Measurements from ENCODE around the gene CCDC172. TPM values are rescaled to one million over a fixed set of nuclear protein-coding genes. Genes with fewer than 3 reads are reported as not detected.

CCDC172 gene
- total and polyA plus RNA-seq, 4 donors: not detected

DNA sequence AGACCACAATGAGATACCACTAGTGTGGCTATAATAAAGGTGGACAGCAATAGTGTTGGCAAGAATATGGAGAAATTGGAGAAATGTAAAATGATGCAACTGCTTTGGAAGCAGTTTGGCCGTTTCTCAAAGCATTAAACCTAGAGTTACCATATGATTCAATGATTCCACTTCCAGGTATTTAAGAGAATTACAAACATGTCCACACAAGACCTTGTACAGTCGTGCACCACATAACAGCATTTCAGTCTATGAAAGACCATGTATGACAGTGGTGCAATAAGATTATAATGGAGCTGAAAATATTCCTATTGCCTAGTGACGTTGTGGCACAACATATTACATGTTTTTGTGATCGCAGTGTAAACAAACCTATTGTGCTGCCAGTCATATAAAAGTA lies 29.6 kb downstream of the CCDC172 start:
- H3K4me1 ChIP-seq (ENCODE audit: control insufficient read depth in 5 of 5, insufficient read depth in 5 of 5, low read length in 5 of 5): no peaks in the 10 kb centered on the region
- TF ChIP-seq, protein P1, sequence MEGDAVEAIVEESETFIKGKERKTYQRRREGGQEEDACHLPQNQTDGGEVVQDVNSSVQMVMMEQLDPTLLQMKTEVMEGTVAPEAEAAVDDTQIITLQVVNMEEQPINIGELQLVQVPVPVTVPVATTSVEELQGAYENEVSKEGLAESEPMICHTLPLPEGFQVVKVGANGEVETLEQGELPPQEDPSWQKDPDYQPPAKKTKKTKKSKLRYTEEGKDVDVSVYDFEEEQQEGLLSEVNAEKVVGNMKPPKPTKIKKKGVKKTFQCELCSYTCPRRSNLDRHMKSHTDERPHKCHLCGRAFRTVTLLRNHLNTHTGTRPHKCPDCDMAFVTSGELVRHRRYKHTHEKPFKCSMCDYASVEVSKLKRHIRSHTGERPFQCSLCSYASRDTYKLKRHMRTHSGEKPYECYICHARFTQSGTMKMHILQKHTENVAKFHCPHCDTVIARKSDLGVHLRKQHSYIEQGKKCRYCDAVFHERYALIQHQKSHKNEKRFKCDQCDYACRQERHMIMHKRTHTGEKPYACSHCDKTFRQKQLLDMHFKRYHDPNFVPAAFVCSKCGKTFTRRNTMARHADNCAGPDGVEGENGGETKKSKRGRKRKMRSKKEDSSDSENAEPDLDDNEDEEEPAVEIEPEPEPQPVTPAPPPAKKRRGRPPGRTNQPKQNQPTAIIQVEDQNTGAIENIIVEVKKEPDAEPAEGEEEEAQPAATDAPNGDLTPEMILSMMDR (IDR thresholded peaks at IDR 0.05; ENCODE audit: control extremely low read depth, extremely low read depth): no peak
- H3K27me3 ChIP-seq (ENCODE audit: control insufficient read depth in 3 of 3, insufficient read depth in 3 of 3, low read length in 2 of 3): no peaks in the 10 kb centered on the region
- no peak overlapping the region for H3K27ac ChIP-seq (ENCODE audit: low read depth in 1 of 2, low read length in 1 of 2)
- ATAC-seq (ENCODE audit: insufficient read depth, low FRiP score): no peak
- H3K9ac ChIP-seq (ENCODE audit: insufficient read depth in 1 of 2, low read length in 2 of 2): no peak overlapping the region
- H3K36me3 ChIP-seq (ENCODE audit: control insufficient read depth in 4 of 4, insufficient read depth in 4 of 4, low read length in 4 of 4): no peaks in the 10 kb centered on the region
- peaks cover 0 to 2% (median 0%) of the 10 kb centered on the region in 4 donors for H3K9me3 ChIP-seq (ENCODE audit: control insufficient read depth in 4 of 4, insufficient read depth in 3 of 4, low read length in 3 of 4)
- DNase-seq: no peak
- H3K4me3 ChIP-seq: no peak overlapping the region
- 78 to 81% methylated on average over 4 of the region's 4 CpGs for WGBS, 2 donors

GRCh38 chr10:116355341-116355740 lies 31.1 kb downstream of the CCDC172 start:
- WGBS, 2 donors: 89 to 90% methylated on average over 2 of the region's 2 CpGs
- TF ChIP-seq, protein P1 (IDR thresholded peaks at IDR 0.05; ENCODE audit: control extremely low read depth, extremely low read depth): no peak
- Histone ChIP-seq H3K27ac (ENCODE audit: low read depth in 1 of 2, low read length in 1 of 2) (no peak overlapping the region), H3K36me3 (ENCODE audit: control insufficient read depth in 4 of 4, insufficient read depth in 4 of 4, low read length in 4 of 4) (no peaks in the 10 kb centered on the region), H3K9ac (ENCODE audit: insufficient read depth in 1 of 2, low read length in 2 of 2) (no peak overlapping the region), H3K4me1 (ENCODE audit: control insufficient read depth in 5 of 5, insufficient read depth in 5 of 5, low read length in 5 of 5) (no peaks in the 10 kb centered on the region), H3K4me3 (no peak overlapping the region), H3K9me3 (ENCODE audit: control insufficient read depth in 4 of 4, insufficient read depth in 3 of 4, low read length in 3 of 4) (peaks cover 0 to 2% (median 0%) of the 10 kb centered on the region in 4 donors), H3K27me3 (ENCODE audit: control insufficient read depth in 3 of 3, insufficient read depth in 3 of 3, low read length in 2 of 3) (no peaks in the 10 kb centered on the region)
- ATAC-seq (ENCODE audit: insufficient read depth, low FRiP score) (no peak), DNase-seq (no peak)

GRCh38 chr10:116356833-116357232 lies 32.6 kb downstream of the CCDC172 start:
- Histone ChIP-seq H3K4me3 (no peak overlapping the region), H3K4me1 (ENCODE audit: control insufficient read depth in 5 of 5, insufficient read depth in 5 of 5, low read length in 5 of 5) (no peaks in the 10 kb centered on the region), H3K27ac (ENCODE audit: low read depth in 1 of 2, low read length in 1 of 2) (no peak overlapping the region), H3K9me3 (ENCODE audit: control insufficient read depth in 4 of 4, insufficient read depth in 3 of 4, low read length in 3 of 4) (peaks cover 0 to 2% (median 0%) of the 10 kb centered on the region in 4 donors), H3K27me3 (ENCODE audit: control insufficient read depth in 3 of 3, insufficient read depth in 3 of 3, low read length in 2 of 3) (no peaks in the 10 kb centered on the region), H3K36me3 (ENCODE audit: control insufficient read depth in 4 of 4, insufficient read depth in 4 of 4, low read length in 4 of 4) (no peaks in the 10 kb centered on the region), H3K9ac (ENCODE audit: insufficient read depth in 1 of 2, low read length in 2 of 2) (no peak overlapping the region)
- 88 to 93% methylated on average over 4 of the region's 4 CpGs for WGBS, 2 donors
- TF ChIP-seq, protein P1 (IDR thresholded peaks at IDR 0.05; ENCODE audit: control extremely low read depth, extremely low read depth): no peak
- DNase-seq (no peak), ATAC-seq (ENCODE audit: insufficient read depth, low FRiP score) (no peak)

DNA sequence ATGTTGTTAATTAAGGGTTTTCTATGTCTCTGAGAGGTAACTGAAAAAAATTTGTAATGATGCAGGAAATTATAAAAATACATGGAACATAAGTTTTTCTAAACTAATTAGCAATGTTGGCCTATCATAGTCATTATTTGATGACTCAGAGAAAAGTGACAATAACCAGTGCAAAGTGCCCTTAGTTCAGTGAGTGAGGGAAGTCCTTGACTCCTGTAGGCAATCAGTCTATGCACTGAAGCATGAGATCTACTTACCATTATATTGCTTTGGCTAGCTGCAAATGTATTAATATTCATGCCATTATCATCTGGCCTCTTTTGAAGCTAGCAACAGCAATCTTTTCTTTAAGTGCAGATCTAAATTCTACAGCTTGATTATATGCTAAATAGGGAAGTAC lies 40.6 kb downstream of the CCDC172 start:
- Histone ChIP-seq H3K4me1 (ENCODE audit: control insufficient read depth in 5 of 5, insufficient read depth in 5 of 5, low read length in 5 of 5) (no peaks in the 10 kb centered on the region), H3K9ac (ENCODE audit: insufficient read depth in 1 of 2, low read length in 2 of 2) (no peak overlapping the region), H3K27me3 (ENCODE audit: control insufficient read depth in 3 of 3, insufficient read depth in 3 of 3, low read length in 2 of 3) (no peaks in the 10 kb centered on the region), H3K27ac (ENCODE audit: low read depth in 1 of 2, low read length in 1 of 2) (no peak overlapping the region), H3K4me3 (no peak overlapping the region), H3K9me3 (ENCODE audit: control insufficient read depth in 4 of 4, insufficient read depth in 3 of 4, low read length in 3 of 4) (no peaks in the 10 kb centered on the region), H3K36me3 (ENCODE audit: control insufficient read depth in 4 of 4, insufficient read depth in 4 of 4, low read length in 4 of 4) (no peaks in the 10 kb centered on the region)
- DNase-seq (no peak), ATAC-seq (ENCODE audit: insufficient read depth, low FRiP score) (no peak)
- TF ChIP-seq, protein P1 (IDR thresholded peaks at IDR 0.05; ENCODE audit: control extremely low read depth, extremely low read depth): no peak

Measured in lung (tissue), 12 donors.